Smooth muscle cell (in vitro differentiated cells): Measurements from ENCODE around the gene LAIR2. TPM values are rescaled to one million over a fixed set of nuclear protein-coding genes. Genes with fewer than 3 reads are reported as not detected.

Experiments used
- DNase-seq: peaks from one replicate; lab custom pipeline; 2025; ENCODE audit not compliant: unreplicated experiment; lab: John Stamatoyannopoulos, UW
- H2AFZ ChIP-seq: fragments of 200-600 bp; sonication (generic); 2 replicates; pipeline ENCODE4 v1.6.0; 2016; ENCODE audit warnings: antibody characterized with exemption, low read depth, mild to moderate bottlenecking
- H3F3A ChIP-seq: fragments of 200-600 bp; sonication (generic); 2 replicates; pipeline ENCODE4 v1.6.0; 2017; ENCODE audit warnings: antibody characterized with exemption, low read depth
- H3K27ac ChIP-seq: fragments of 200-600 bp; sonication (generic); 2 replicates; pipeline ENCODE4 v1.5.1; 2016; ENCODE audit warnings: low read depth, mild to moderate bottlenecking
- H3K27me3 ChIP-seq: fragments of 200-600 bp; sonication (generic); 2 replicates; pipeline ENCODE4 v1.6.1; 2016; ENCODE audit warnings: low read depth, mild to moderate bottlenecking
- H3K36me3 ChIP-seq: fragments of 200-600 bp; sonication (generic); 2 replicates; pipeline ENCODE4 v1.5.1; 2016; ENCODE audit warnings: low read depth
- H3K4me1 ChIP-seq: fragments of 200-600 bp; sonication (generic); 2 replicates; pipeline ENCODE4 v1.5.1; 2016; ENCODE audit warnings: low read depth
- H3K4me2 ChIP-seq: fragments of 200-600 bp; sonication (generic); 2 replicates; pipeline ENCODE4 v1.6.0; 2016; ENCODE audit warnings: mild to moderate bottlenecking
- H3K4me3 ChIP-seq: fragments of 200-600 bp; sonication (generic); 2 replicates; pipeline ENCODE4 v1.5.1; 2016; ENCODE audit warnings: mild to moderate bottlenecking
- H3K79me2 ChIP-seq: fragments of 200-600 bp; sonication (generic); 2 replicates; pipeline ENCODE4 v1.6.0; 2016; ENCODE audit warnings: low read depth, mild to moderate bottlenecking
- H3K9ac ChIP-seq: fragments of 200-600 bp; sonication (generic); 2 replicates; pipeline ENCODE4 v1.6.0; 2016; ENCODE audit warnings: low read depth
- H3K9me3 ChIP-seq: fragments of 200-600 bp; sonication (generic); replicated peaks from 2 replicates; pipeline ENCODE4 v1.5.1; 2016; ENCODE audit warnings: low read depth
- H4K20me1 ChIP-seq: fragments of 200-600 bp; sonication (generic); 2 replicates; pipeline ENCODE4 v1.6.0; 2016; ENCODE audit warnings: low read depth
- CTCF ChIP-seq: fragments of 200-600 bp; sonication (generic); IDR thresholded peaks from 2 replicates; pipeline ENCODE4 v1.5.1; 2017; ENCODE audit warnings: borderline replicate concordance, mild to moderate bottlenecking, antibody characterized with exemption; ENCODE audit not compliant: insufficient read depth, poor library complexity, severe bottlenecking
- WGBS: methylation state at CpG from one replicate; pipeline ENCODE4 v1.1.7; 2016; ENCODE audit warnings: low lambda C conversion rate; 5-methylcytosine and 5-hydroxymethylcytosine counted together
- polyA plus RNA-seq: library from polyadenylated mRNA; unstranded; fragments of >200 nt; fragmentation: Nextera tagmentation; extraction: Ambion mirVana; gene quantifications from 2 replicates; pipeline ENCODE4 v1.2.1, GENCODE V29; 2016
- total RNA-seq: library from RNA; depleted of rRNA; stranded (reverse); fragments of >200 nt; gene quantifications from 2 replicates; pipeline ENCODE4 v1.2.3, GENCODE V29; 2014

Gene LAIR2
- total and polyA plus RNA-seq, 2 experiments from 2014 or later: not detected

GRCh38 chr19:54455786-54456422 lies 46.7 kb upstream of the LAIR2 start:
- H3K4me1 ChIP-seq: peaks cover 4% of the 10 kb centered on the region
- WGBS: 99% methylated on average over 37 of the region's 40 CpGs
- H3K27me3 ChIP-seq: no peaks in the 10 kb centered on the region
- no peak overlapping the region for H3K9ac ChIP-seq
- no peak overlapping the region for H3K4me2 ChIP-seq
- no peak overlapping the region for H3K27ac ChIP-seq
- H3F3A ChIP-seq: peaks cover 15% of the 10 kb centered on the region
- peaks cover 79% of the 10 kb centered on the region for H3K79me2 ChIP-seq
- H4K20me1 ChIP-seq: peaks cover 100% of the 10 kb centered on the region
- peaks cover 11% of the 10 kb centered on the region for H3K36me3 ChIP-seq
- no peak overlapping the region for H2AFZ ChIP-seq
- no peak for TF ChIP-seq CTCF
- no peak for DNase-seq
- no peaks in the 10 kb centered on the region for H3K9me3 ChIP-seq
- H3K4me3 ChIP-seq: no peak overlapping the region

- no peak for DNase-seq
- Histone ChIP-seq H4K20me1 (peaks cover 100% of the 10 kb centered on the region), H3F3A (peaks cover 22% of the 10 kb centered on the region), H2AFZ (no peak overlapping the region), H3K79me2 (peaks cover 71% of the 10 kb centered on the region), H3K4me2 (no peak overlapping the region), H3K4me3 (no peak overlapping the region), H3K36me3 (peaks cover 11% of the 10 kb centered on the region), H3K9ac (no peak overlapping the region), H3K27me3 (no peaks in the 10 kb centered on the region), H3K9me3 (no peaks in the 10 kb centered on the region), H3K27ac (no peak overlapping the region), H3K4me1 (no peaks in the 10 kb centered on the region)
- no peak for TF ChIP-seq CTCF
- 96% methylated on average over 46 of the region's 51 CpGs for WGBS
Measured at GRCh38 chr19:54456423-54457373, 45.9 kb upstream of the LAIR2 start.

GRCh38 chr19:54457773-54458647 lies 44.6 kb upstream of the LAIR2 start:
- H4K20me1 ChIP-seq: peaks cover 100% of the 10 kb centered on the region

More at GRCh38 chr19:54457773-54458647, 44.6 kb upstream of the LAIR2 start:
- no peak for DNase-seq
- H3K4me3 ChIP-seq: no peak overlapping the region
- H3K36me3 ChIP-seq: peaks cover 10% of the 10 kb centered on the region
- H3K79me2 ChIP-seq: peaks cover 58% of the 10 kb centered on the region
- 97% methylated on average over 38 of the region's 42 CpGs for WGBS
- no peaks in the 10 kb centered on the region for H3K27me3 ChIP-seq
- no peak overlapping the region for H3K27ac ChIP-seq
- H2AFZ ChIP-seq: no peak overlapping the region
- H3K9ac ChIP-seq: no peak overlapping the region
- no peaks in the 10 kb centered on the region for H3K9me3 ChIP-seq
- no peak for TF ChIP-seq CTCF
- peaks cover 29% of the 10 kb centered on the region for H3F3A ChIP-seq
- H3K4me2 ChIP-seq: no peak overlapping the region
- H3K4me1 ChIP-seq: no peaks in the 10 kb centered on the region
